HG03354 (cell line): Measurements from ENCODE around the gene CDC14A.
"Not testable (repeated sequence)": the region's sequence is repeated elsewhere in the genome, so short reads cannot be mapped to it uniquely, and the experiment has no call there.

Source experiments
- ATAC-seq: cut with Tn5 transposase; IDR thresholded peaks from one replicate; pipeline ENCODE4 v1.9.1; 2021; ENCODE audit warnings: mild to moderate bottlenecking; ENCODE audit not compliant: unreplicated experiment, poor library complexity, severe bottlenecking

CDC14A gene

GRCh38 chr1:100360790-100361510 lies 8.6 kb downstream of the CDC14A start:
- no peak for ATAC-seq

- no peak for ATAC-seq
Observed at GRCh38 chr1:100361511-100362089, 9.3 kb downstream of the CDC14A start.

GRCh38 chr1:100362821-100363466 lies 10.6 kb downstream of the CDC14A start:
- no peak for ATAC-seq

- no peak for ATAC-seq
Observed at GRCh38 chr1:100363831-100364230, 11.5 kb downstream of the CDC14A start.

GRCh38 chr1:100364697-100365096 lies 12.4 kb downstream of the CDC14A start:
- no peak for ATAC-seq

GRCh38 chr1:100366209-100366525 lies 13.9 kb downstream of the CDC14A start:
- ATAC-seq, result no peak

- ATAC-seq, result not testable (repeated sequence)
Observed at GRCh38 chr1:100369339-100369738, 17.0 kb downstream of the CDC14A start.

GRCh38 chr1:100373953-100374352 lies 21.6 kb downstream of the CDC14A start:
- ATAC-seq, result not testable (repeated sequence)

GRCh38 chr1:100376890-100377289 lies 24.6 kb downstream of the CDC14A start:
- ATAC-seq, result not testable (repeated sequence)

- ATAC-seq, result peak; percentile 93
Observed at GRCh38 chr1:100377590-100378361, 25.5 kb downstream of the CDC14A start.

GRCh38 chr1:100378956-100379355 lies 26.6 kb downstream of the CDC14A start:
- ATAC-seq, result no peak

GRCh38 chr1:100380635-100381034 lies 28.3 kb downstream of the CDC14A start:
- no peak for ATAC-seq

- ATAC-seq, result no peak
Observed at GRCh38 chr1:100382657-100383056, 30.4 kb downstream of the CDC14A start.

- ATAC-seq, result no peak
Observed at GRCh38 chr1:100383743-100384405, 31.6 kb downstream of the CDC14A start.

- ATAC-seq, result no peak
Observed at GRCh38 chr1:100387209-100387608, 34.9 kb downstream of the CDC14A start.

- no peak for ATAC-seq
Observed at GRCh38 chr1:100387657-100388350, 35.5 kb downstream of the CDC14A start.

- no peak for ATAC-seq
Observed at GRCh38 chr1:100390531-100390930, 38.2 kb downstream of the CDC14A start.

- no peak for ATAC-seq
Observed at GRCh38 chr1:100391675-100392074, 39.4 kb downstream of the CDC14A start.

- no peak for ATAC-seq
Observed at GRCh38 chr1:100392756-100393155, 40.5 kb downstream of the CDC14A start.
